ENCODE measurements around the gene ECI1. TPM values are rescaled to one million over a fixed set of nuclear protein-coding genes. Genes with fewer than 3 reads are reported as not detected.

ECI1 gene
- total RNA-seq, 3 donors from 2014 or later, result 88.5 to 129 (median 95.5) TPM

GRCh38 chr16:2226918-2227317, 24.5 kb downstream of the ECI1 start:
- intact Hi-C loops (cut with DNase I, micrococcal nuclease), result no loop called here
- peaks cover 4% of the 10 kb centered on the region for H3K36me3 ChIP-seq (ENCODE audit: low read depth)

GRCh38 chr16:2226245-2226793, 25.1 kb downstream of the ECI1 start:
- intact Hi-C loops (cut with DNase I, micrococcal nuclease), result no loop called here
- H3K36me3 ChIP-seq (ENCODE audit: low read depth), result peaks cover 4% of the 10 kb centered on the region
- ATAC-seq, result no peak
- no peak overlapping the region for H3K4me3 ChIP-seq
- H3K9me3 ChIP-seq, result no peaks in the 10 kb centered on the region
- DNase-seq, result peak in 2 of 3 donors; percentile 49 to 57
- TF ChIP-seq, protein P1, sequence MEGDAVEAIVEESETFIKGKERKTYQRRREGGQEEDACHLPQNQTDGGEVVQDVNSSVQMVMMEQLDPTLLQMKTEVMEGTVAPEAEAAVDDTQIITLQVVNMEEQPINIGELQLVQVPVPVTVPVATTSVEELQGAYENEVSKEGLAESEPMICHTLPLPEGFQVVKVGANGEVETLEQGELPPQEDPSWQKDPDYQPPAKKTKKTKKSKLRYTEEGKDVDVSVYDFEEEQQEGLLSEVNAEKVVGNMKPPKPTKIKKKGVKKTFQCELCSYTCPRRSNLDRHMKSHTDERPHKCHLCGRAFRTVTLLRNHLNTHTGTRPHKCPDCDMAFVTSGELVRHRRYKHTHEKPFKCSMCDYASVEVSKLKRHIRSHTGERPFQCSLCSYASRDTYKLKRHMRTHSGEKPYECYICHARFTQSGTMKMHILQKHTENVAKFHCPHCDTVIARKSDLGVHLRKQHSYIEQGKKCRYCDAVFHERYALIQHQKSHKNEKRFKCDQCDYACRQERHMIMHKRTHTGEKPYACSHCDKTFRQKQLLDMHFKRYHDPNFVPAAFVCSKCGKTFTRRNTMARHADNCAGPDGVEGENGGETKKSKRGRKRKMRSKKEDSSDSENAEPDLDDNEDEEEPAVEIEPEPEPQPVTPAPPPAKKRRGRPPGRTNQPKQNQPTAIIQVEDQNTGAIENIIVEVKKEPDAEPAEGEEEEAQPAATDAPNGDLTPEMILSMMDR (IDR thresholded peaks at IDR 0.05), result no peak
- peaks cover 23% of the 10 kb centered on the region for H3K4me1 ChIP-seq (ENCODE audit: low read depth)

More at GRCh38 chr16:2226918-2227317, 24.5 kb downstream of the ECI1 start:
- ATAC-seq (no peak), DNase-seq (no peak)
- peaks cover 23% of the 10 kb centered on the region for H3K4me1 ChIP-seq (ENCODE audit: low read depth)
- H3K9me3 ChIP-seq, result no peaks in the 10 kb centered on the region
- TF ChIP-seq, protein P1 (IDR thresholded peaks at IDR 0.05), result no peak
- no peak overlapping the region for H3K4me3 ChIP-seq

DNA sequence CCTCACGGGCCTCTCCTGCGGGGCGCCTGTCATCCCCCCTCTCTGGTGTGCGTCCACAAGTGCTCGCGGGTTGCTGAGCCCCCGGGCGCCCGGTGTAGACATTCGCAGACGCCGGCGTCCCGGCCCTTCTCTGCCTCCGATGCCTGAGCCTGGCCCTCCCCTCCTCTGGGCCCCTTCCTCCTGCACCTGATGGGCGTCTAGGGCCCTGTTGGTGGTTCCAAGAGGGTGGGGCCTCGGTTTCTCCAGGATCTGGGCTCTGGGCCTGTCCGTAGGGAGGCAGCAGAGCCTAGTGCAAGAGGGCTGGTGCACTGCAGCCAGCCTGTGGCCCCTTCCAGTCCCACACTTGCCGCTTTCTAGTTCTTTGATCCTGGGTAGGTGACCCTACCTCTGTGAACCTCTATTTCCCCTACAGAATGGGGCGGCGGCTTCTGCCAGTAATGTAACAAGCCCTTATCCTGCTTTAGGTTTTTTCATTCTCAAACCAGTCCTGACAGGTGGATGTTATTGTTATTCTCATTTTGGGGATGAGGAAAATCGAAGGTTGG, 27.4 kb downstream of the ECI1 start:
- peak; percentile 60 to 75 (median 74) for DNase-seq
- intact Hi-C loops (cut with DNase I, micrococcal nuclease), result no loop called here
- TF ChIP-seq, protein P1 (IDR thresholded peaks at IDR 0.05), result no peak

DNA sequence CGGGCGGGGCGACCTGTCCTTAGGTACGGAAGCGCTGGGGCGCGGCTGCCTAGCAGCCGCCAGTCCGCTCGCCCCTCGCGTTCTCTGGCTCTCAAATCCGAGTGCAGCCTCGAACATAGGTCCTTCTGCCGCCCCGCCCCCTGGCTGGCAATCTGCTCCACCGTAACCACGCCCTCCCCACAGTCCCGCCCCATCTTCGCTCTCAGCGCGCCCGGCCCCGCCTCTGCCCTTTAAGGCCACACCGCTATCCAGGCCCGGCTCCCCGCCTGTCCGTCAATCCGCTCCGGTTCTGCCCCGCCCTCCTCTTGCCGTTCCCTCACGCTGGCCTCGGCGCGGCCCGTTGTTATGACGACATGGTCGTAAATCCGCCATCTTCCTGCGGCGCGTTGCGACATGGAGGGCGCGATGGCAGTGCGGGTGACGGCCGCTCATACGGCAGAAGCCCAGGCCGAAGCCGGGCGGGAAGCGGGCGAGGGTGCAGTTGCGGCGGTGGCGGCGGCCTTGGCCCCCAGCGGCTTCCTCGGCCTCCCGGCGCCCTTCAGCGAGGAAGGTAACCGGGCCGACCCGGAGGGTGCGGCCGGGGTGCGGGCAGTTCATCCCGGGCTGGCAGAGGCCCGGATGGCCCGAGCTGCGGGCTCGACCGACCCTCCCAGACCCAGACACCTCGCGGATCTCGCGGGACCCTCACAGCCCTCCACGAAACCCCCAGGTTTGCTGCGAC, 28.0 kb downstream of the ECI1 start, which contains the start of gene E4F1:
E4F1 (plus strand) TSS at position 371 of the 721 bp plus-strand sequence; CDS start at position 394, 23 bp downstream.
- intact Hi-C loops (cut with DNase I, micrococcal nuclease), result no loop called here
- no peaks in the 10 kb centered on the region for H3K9me3 ChIP-seq
- ATAC-seq (peak; percentile 97), DNase-seq (peak; percentile 100)
- TF ChIP-seq, protein P1 (IDR thresholded peaks at IDR 0.05), result peak; percentile 17
- H3K36me3 ChIP-seq (ENCODE audit: low read depth), result no peaks in the 10 kb centered on the region
- peaks cover 23% of the 10 kb centered on the region for H3K4me1 ChIP-seq (ENCODE audit: low read depth)
- peak within 1 kb of the TSS; percentile 38 for H3K4me3 ChIP-seq

More for the DNA sequence above, 27.4 kb downstream of the ECI1 start:
- peaks cover 4% of the 10 kb centered on the region for H3K36me3 ChIP-seq (ENCODE audit: low read depth)
- no peaks in the 10 kb centered on the region for H3K9me3 ChIP-seq
- H3K4me1 ChIP-seq (ENCODE audit: low read depth), result peaks cover 23% of the 10 kb centered on the region
- peak; percentile 64 for ATAC-seq
- H3K4me3 ChIP-seq, result peak overlapping the region; percentile 38

GRCh38 chr16:2216330-2216729, 35.1 kb downstream of the ECI1 start:
- no peaks in the 10 kb centered on the region for H3K36me3 ChIP-seq (ENCODE audit: low read depth)
- ATAC-seq (no peak), DNase-seq (no peak)
- no peak overlapping the region for H3K4me3 ChIP-seq
- no peaks in the 10 kb centered on the region for H3K9me3 ChIP-seq
- H3K4me1 ChIP-seq (ENCODE audit: low read depth), result peaks cover 19% of the 10 kb centered on the region
- intact Hi-C loops (cut with DNase I, micrococcal nuclease), result no loop called here
- TF ChIP-seq, protein P1 (IDR thresholded peaks at IDR 0.05), result no peak

Measured in mucosa of descending colon (tissue), 3 donors.